HepG2 (cell line): ENCODE data around the gene ETFA. TPM values are rescaled to one million over a fixed set of nuclear protein-coding genes. Genes with fewer than 3 reads are reported as not detected.
A peak's percentile ranks its signal among the peaks of the same experiment; 100 is the strongest.

Experiments
- FOXO1 ChIP-seq: sonication (generic); formaldehyde crosslinking; IDR thresholded peaks from 2 replicates; pipeline ENCODE4 v1.4.0; 2020; ENCODE audit warnings: missing genetic modification reagents
- GATA4 ChIP-seq: sonication (generic); IDR thresholded peaks from 2 replicates; pipeline ENCODE4 v1.6.1; 2016; ENCODE audit warnings: antibody characterized with exemption, low read depth, borderline replicate concordance
- HNRNPUL1 ChIP-seq: fragments of 200-400 bp; formaldehyde crosslinking; IDR thresholded peaks from 2 replicates; pipeline ENCODE4 v1.6.1; 2017; ENCODE audit warnings: low read depth, mild to moderate bottlenecking, low read length, moderate library complexity
- NFIB ChIP-seq: sonication (generic); formaldehyde crosslinking; IDR thresholded peaks from 2 replicates; pipeline ENCODE4 v1.9.0; 2021; ENCODE audit warnings: missing genetic modification reagents, mild to moderate bottlenecking, borderline replicate concordance
- SAFB2 ChIP-seq: sonication (generic); formaldehyde crosslinking; IDR thresholded peaks from 2 replicates; pipeline ENCODE4 v1.5.1; 2020; ENCODE audit warnings: missing genetic modification reagents, low read depth, mild to moderate bottlenecking, borderline replicate concordance
- SP2 ChIP-seq: sonication (generic); formaldehyde crosslinking; IDR thresholded peaks from 2 replicates; pipeline ENCODE4 v1.5.1; 2020; ENCODE audit warnings: mild to moderate bottlenecking, missing genetic modification reagents
- SRF ChIP-seq: IDR thresholded peaks from 2 replicates; pipeline ENCODE4 v1.6.1; 2011; ENCODE audit warnings: mild to moderate bottlenecking, low read depth, low read length, moderate library complexity
- SRSF4 ChIP-seq: fragments of 200-400 bp; formaldehyde crosslinking; IDR thresholded peaks from one replicate; pipeline ENCODE4 v1.6.1; 2018; ENCODE audit warnings: mild to moderate bottlenecking, low read depth, low read length, moderate library complexity; ENCODE audit not compliant: poor library complexity, severe bottlenecking
- SSRP1 ChIP-seq: IDR thresholded peaks from 2 replicates; pipeline ENCODE4 v1.6.1; 2016; ENCODE audit warnings: control low read depth
- ZBTB7A ChIP-seq: sonication (generic); formaldehyde crosslinking; IDR thresholded peaks from 2 replicates; pipeline ENCODE4 v1.8.0; 2022; ENCODE audit warnings: mild to moderate bottlenecking, missing genetic modification reagents
- ZBTB7B ChIP-seq: sonication (generic); formaldehyde crosslinking; IDR thresholded peaks from 2 replicates; pipeline ENCODE4 v1.4.0; 2020; ENCODE audit warnings: missing genetic modification reagents
- ZNF343 ChIP-seq: sonication (generic); formaldehyde crosslinking; IDR thresholded peaks from 2 replicates; pipeline ENCODE4 v1.4.0; 2020; ENCODE audit warnings: mild to moderate bottlenecking, missing genetic modification reagents
- ZNF496 ChIP-seq: sonication (generic); formaldehyde crosslinking; IDR thresholded peaks from 2 replicates; pipeline ENCODE4 v1.8.1; 2023; ENCODE audit warnings: mild to moderate bottlenecking, moderate library complexity, missing genetic modification reagents; ENCODE audit not compliant: insufficient replicate concordance
- ZNF615 ChIP-seq: sonication (generic); formaldehyde crosslinking; IDR thresholded peaks from 2 replicates; pipeline ENCODE4 v1.5.0; 2020; ENCODE audit warnings: mild to moderate bottlenecking, missing genetic modification reagents, borderline replicate concordance
- polyA plus RNA-seq, 8 experiments: library from polyadenylated mRNA; depleted of rRNA in 3 of 8; stranded (reverse) in 7 of 8; unstranded in 1 of 8; fragments of >200 nt; fragmentation: Illumina TruSeq in 4 of 8; extraction: Trizol in 4 of 8; gene quantifications; 2 replicates each; pipeline versions ENCODE4 v1.2.1 to v1.2.3, GENCODE V29; 2011 to 2016; ENCODE audit warnings: low read depth in 4 of 8, missing spikeins in 1 of 8, mixed read lengths in 1 of 8; ENCODE audit not compliant: insufficient read depth in 1 of 8
- total RNA-seq, 5 experiments: library from RNA; depleted of rRNA; stranded (reverse); fragments of >200 nt; fragmentation: Illumina TruSeq; extraction: Trizol; gene quantifications; 2 replicates each; pipeline ENCODE4 v1.2.3, GENCODE V29; 2016; ENCODE audit warnings: low read depth in 1 of 5
- TF ChIP-seq, protein P1 (sequence below): sonication (generic); formaldehyde crosslinking; IDR thresholded peaks from 2 replicates; pipeline ENCODE4 v1.4.0; 2020; ENCODE audit warnings: missing genetic modification reagents, borderline replicate concordance
- TF ChIP-seq, protein P2 (sequence below): sonication (generic); formaldehyde crosslinking; IDR thresholded peaks from 2 replicates; pipeline ENCODE4 v1.9.0; 2021; ENCODE audit warnings: missing genetic modification reagents, borderline replicate concordance
- TF ChIP-seq, protein P3 (sequence below): IDR thresholded peaks from 2 replicates; pipeline ENCODE4 v1.6.1; 2012; ENCODE audit warnings: low read depth, low read length, improper control_type of control experiment
- TF ChIP-seq, protein P4 (sequence below): sonication (generic); formaldehyde crosslinking; IDR thresholded peaks from 2 replicates; pipeline ENCODE4 v1.8.0; 2022; ENCODE audit warnings: mild to moderate bottlenecking, missing genetic modification reagents; ENCODE audit not compliant: insufficient replicate concordance

Gene ETFA
- total and polyA plus RNA-seq, 2 of the 13 experiments (the other 11 are each of a cell fraction or from before 2014, with no cell fraction given): 291 to 396 TPM

DNA sequence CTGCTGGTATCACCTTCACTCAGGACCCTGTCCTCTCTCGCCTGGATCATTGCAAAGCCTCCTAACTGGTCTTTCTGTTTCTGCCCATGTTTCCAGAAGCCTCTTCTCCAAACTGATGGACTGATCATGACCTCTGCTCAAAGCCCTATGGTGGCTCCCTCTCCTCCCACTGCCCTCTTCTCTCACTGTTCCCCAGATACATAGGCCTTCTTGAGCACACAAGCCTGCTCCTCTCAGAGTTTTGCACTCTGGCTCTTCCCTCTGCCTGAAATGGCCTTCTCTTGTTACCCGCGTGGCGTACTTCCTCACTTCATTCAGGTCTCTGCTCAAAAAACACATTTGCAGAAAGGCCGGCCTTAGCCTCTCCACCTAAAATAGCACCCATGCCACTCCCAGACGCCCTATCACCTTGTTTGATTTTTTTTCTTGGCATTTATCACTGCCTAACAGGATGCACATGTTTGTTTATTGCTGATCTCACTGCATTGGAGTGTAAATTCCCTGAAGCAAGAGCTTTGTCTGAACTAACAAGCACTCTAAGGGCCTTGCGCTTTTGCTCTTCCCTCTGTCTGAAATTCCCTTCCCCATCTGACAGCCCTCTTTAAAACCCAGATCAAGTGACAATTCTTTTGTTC is 1.4 kb upstream of the ETFA start (continued):
- TF ChIP-seq ZBTB7B (CRISPR knock-in tag) (no peak), SSRP1 (CRISPR knock-in tag) (no peak), GATA4 (no peak), SAFB2 (CRISPR knock-in tag) (no peak), SRF (no peak), ZBTB7A (CRISPR knock-in tag) (no peak), NFIB (CRISPR knock-in tag) (no peak), ZNF343 (CRISPR knock-in tag) (no peak), ZNF496 (CRISPR knock-in tag) (no peak), ZNF615 (CRISPR knock-in tag) (no peak), HNRNPUL1 (no peak), SP2 (CRISPR knock-in tag) (no peak), SRSF4 (no peak), FOXO1 (CRISPR knock-in tag) (no peak)
- TF ChIP-seq, protein P1, sequence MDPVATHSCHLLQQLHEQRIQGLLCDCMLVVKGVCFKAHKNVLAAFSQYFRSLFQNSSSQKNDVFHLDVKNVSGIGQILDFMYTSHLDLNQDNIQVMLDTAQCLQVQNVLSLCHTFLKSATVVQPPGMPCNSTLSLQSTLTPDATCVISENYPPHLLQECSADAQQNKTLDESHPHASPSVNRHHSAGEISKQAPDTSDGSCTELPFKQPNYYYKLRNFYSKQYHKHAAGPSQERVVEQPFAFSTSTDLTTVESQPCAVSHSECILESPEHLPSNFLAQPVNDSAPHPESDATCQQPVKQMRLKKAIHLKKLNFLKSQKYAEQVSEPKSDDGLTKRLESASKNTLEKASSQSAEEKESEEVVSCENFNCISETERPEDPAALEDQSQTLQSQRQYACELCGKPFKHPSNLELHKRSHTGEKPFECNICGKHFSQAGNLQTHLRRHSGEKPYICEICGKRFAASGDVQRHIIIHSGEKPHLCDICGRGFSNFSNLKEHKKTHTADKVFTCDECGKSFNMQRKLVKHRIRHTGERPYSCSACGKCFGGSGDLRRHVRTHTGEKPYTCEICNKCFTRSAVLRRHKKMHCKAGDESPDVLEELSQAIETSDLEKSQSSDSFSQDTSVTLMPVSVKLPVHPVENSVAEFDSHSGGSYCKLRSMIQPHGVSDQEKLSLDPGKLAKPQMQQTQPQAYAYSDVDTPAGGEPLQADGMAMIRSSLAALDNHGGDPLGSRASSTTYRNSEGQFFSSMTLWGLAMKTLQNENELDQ (CRISPR knock-in tag): no peak
- TF ChIP-seq, protein P2, sequence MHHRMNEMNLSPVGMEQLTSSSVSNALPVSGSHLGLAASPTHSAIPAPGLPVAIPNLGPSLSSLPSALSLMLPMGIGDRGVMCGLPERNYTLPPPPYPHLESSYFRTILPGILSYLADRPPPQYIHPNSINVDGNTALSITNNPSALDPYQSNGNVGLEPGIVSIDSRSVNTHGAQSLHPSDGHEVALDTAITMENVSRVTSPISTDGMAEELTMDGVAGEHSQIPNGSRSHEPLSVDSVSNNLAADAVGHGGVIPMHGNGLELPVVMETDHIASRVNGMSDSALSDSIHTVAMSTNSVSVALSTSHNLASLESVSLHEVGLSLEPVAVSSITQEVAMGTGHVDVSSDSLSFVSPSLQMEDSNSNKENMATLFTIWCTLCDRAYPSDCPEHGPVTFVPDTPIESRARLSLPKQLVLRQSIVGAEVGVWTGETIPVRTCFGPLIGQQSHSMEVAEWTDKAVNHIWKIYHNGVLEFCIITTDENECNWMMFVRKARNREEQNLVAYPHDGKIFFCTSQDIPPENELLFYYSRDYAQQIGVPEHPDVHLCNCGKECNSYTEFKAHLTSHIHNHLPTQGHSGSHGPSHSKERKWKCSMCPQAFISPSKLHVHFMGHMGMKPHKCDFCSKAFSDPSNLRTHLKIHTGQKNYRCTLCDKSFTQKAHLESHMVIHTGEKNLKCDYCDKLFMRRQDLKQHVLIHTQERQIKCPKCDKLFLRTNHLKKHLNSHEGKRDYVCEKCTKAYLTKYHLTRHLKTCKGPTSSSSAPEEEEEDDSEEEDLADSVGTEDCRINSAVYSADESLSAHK (CRISPR knock-in tag): no peak
- TF ChIP-seq, protein P3, sequence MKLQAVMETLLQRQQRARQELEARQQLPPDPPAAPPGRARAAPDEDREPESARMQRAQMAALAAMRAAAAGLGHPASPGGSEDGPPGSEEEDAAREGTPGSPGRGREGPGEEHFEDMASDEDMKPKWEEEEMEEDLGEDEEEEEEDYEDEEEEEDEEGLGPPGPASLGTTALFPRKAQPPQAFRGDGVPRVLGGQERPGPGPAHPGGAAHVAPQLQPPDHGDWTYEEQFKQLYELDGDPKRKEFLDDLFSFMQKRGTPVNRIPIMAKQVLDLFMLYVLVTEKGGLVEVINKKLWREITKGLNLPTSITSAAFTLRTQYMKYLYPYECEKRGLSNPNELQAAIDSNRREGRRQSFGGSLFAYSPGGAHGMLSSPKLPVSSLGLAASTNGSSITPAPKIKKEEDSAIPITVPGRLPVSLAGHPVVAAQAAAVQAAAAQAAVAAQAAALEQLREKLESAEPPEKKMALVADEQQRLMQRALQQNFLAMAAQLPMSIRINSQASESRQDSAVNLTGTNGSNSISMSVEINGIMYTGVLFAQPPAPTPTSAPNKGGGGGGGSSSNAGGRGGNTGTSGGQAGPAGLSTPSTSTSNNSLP: peak; percentile 46; the same call in 1 of the 2 replicates
- TF ChIP-seq, protein P4, sequence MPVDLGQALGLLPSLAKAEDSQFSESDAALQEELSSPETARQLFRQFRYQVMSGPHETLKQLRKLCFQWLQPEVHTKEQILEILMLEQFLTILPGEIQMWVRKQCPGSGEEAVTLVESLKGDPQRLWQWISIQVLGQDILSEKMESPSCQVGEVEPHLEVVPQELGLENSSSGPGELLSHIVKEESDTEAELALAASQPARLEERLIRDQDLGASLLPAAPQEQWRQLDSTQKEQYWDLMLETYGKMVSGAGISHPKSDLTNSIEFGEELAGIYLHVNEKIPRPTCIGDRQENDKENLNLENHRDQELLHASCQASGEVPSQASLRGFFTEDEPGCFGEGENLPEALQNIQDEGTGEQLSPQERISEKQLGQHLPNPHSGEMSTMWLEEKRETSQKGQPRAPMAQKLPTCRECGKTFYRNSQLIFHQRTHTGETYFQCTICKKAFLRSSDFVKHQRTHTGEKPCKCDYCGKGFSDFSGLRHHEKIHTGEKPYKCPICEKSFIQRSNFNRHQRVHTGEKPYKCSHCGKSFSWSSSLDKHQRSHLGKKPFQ (CRISPR knock-in tag): no peak
